ENCODE measurements around the gene PCARE.

DNA sequence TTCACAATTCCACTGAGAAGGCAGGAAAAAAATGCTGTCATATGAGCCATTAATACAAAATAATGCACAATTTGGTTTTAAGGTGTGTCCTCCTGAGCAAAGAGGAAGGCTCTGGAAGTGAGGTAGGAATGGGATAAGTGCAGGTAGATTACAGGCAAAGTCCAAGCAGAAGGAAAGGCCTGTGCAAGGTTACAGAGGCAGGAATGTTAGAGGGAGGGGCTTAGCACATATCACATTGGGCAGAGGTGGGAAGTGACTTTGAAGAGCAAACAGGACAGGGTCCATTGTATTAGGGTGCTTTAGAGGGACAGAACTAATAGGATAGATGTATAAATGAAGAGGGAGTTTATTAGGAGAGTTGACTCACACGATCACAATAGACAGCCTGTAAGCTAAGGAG is 26.2 kb upstream of the PCARE start:
- TF ChIP-seq CTCF (conservative IDR thresholded peaks at IDR 0.05 in 1 of 2, IDR thresholded peaks at IDR 0.05 in 1 of 2; ENCODE audit: low read depth in 1 of 2, low read length in 2 of 2) (no peak), EZH2 (IDR thresholded peaks at IDR 0.05; ENCODE audit: low read length, missing control alignments) (no peak)

Data from fibroblast of lung (primary cell).